Measurements from ENCODE around the gene POU2F2.

GRCh38 chr19:42093505-42093904 lies 38.7 kb downstream of the POU2F2 start:
- TF ChIP-seq CTCF (IDR thresholded peaks at IDR 0.05) (no peak), EP300 (IDR thresholded peaks at IDR 0.05) (no peak)
